Measurements from ENCODE around the gene RBMS3. TPM values are rescaled to one million over a fixed set of nuclear protein-coding genes. Genes with fewer than 3 reads are reported as not detected.
"Not testable (repeated sequence)": the region's sequence is repeated elsewhere in the genome, so short reads cannot be mapped to it uniquely, and the experiment has no call there.

The RBMS3 gene
- total and polyA plus RNA-seq, 9 donors, result 15.9 to 77.4 (median 25.9) TPM

- Histone ChIP-seq H3K27me3 (ENCODE audit: control insufficient read depth, insufficient read depth, low read length) (no peaks in the 10 kb centered on the region), H3K4me1 (ENCODE audit: control insufficient read depth, insufficient read depth, low read length) (peaks cover 8% of the 10 kb centered on the region), H3K4me3 (ENCODE audit: low read length) (no peak overlapping the region), H3K9me3 (replicated peaks; ENCODE audit: control insufficient read depth, low read depth, low read length) (no peaks in the 10 kb centered on the region), H3K36me3 (ENCODE audit: control insufficient read depth, insufficient read depth, low read length) (no peaks in the 10 kb centered on the region), H3K27ac (ENCODE audit: low read length) (no peak overlapping the region)
- 100% methylated on average over 1 of the region's 3 CpGs for WGBS (ENCODE audit: insufficient coverage)
- DNase-seq, result no peak
Measured at GRCh38 chr3:29318251-29318650, 37.4 kb downstream of the RBMS3 start.

GRCh38 chr3:29319262-29319661 is 38.4 kb downstream of the RBMS3 start:
- Histone ChIP-seq H3K27me3 (ENCODE audit: control insufficient read depth, insufficient read depth, low read length) (no peaks in the 10 kb centered on the region), H3K4me1 (ENCODE audit: control insufficient read depth, insufficient read depth, low read length) (peaks cover 3% of the 10 kb centered on the region), H3K4me3 (ENCODE audit: low read length) (no peak overlapping the region), H3K36me3 (ENCODE audit: control insufficient read depth, insufficient read depth, low read length) (no peaks in the 10 kb centered on the region), H3K9me3 (replicated peaks; ENCODE audit: control insufficient read depth, low read depth, low read length) (no peaks in the 10 kb centered on the region), H3K27ac (ENCODE audit: low read length) (no peak overlapping the region)
- no CpG with 5 or more reads among the region's 4 CpGs for WGBS (ENCODE audit: insufficient coverage)
- DNase-seq, result no peak

GRCh38 chr3:29319798-29320197 is 38.9 kb downstream of the RBMS3 start:
- peaks cover 2% of the 10 kb centered on the region for H3K4me1 ChIP-seq (ENCODE audit: control insufficient read depth, insufficient read depth, low read length)
- no peaks in the 10 kb centered on the region for H3K9me3 ChIP-seq (replicated peaks; ENCODE audit: control insufficient read depth, low read depth, low read length)
- no peak overlapping the region for H3K27ac ChIP-seq (ENCODE audit: low read length)
- WGBS (ENCODE audit: insufficient coverage), result 27% methylated on average over 2 of the region's 2 CpGs
- no peak for DNase-seq
- H3K36me3 ChIP-seq (ENCODE audit: control insufficient read depth, insufficient read depth, low read length), result no peaks in the 10 kb centered on the region
- no peak overlapping the region for H3K4me3 ChIP-seq (ENCODE audit: low read length)
- no peaks in the 10 kb centered on the region for H3K27me3 ChIP-seq (ENCODE audit: control insufficient read depth, insufficient read depth, low read length)

GRCh38 chr3:29322586-29322985 is 41.7 kb downstream of the RBMS3 start:
- WGBS (ENCODE audit: insufficient coverage), result no CpG with 5 or more reads among the region's 3 CpGs

GRCh38 chr3:29324180-29324651 is 43.3 kb downstream of the RBMS3 start:
- DNase-seq, result peak; percentile 94
- peaks cover 2% of the 10 kb centered on the region for H3K4me1 ChIP-seq (ENCODE audit: control insufficient read depth, insufficient read depth, low read length)
- no peaks in the 10 kb centered on the region for H3K36me3 ChIP-seq (ENCODE audit: control insufficient read depth, insufficient read depth, low read length)
- WGBS (ENCODE audit: insufficient coverage), result no CpG with 5 or more reads among the region's 5 CpGs
- H3K9me3 ChIP-seq (replicated peaks; ENCODE audit: control insufficient read depth, low read depth, low read length), result no peaks in the 10 kb centered on the region
- no peaks in the 10 kb centered on the region for H3K27me3 ChIP-seq (ENCODE audit: control insufficient read depth, insufficient read depth, low read length)
- no peak overlapping the region for H3K4me3 ChIP-seq (ENCODE audit: low read length)
- peak overlapping the region; percentile 88 for H3K27ac ChIP-seq (ENCODE audit: low read length)

More at GRCh38 chr3:29322586-29322985, 41.7 kb downstream of the RBMS3 start:
- Histone ChIP-seq H3K4me3 (ENCODE audit: low read length) (no peak overlapping the region), H3K4me1 (ENCODE audit: control insufficient read depth, insufficient read depth, low read length) (peaks cover 2% of the 10 kb centered on the region), H3K27ac (ENCODE audit: low read length) (no peak overlapping the region), H3K27me3 (ENCODE audit: control insufficient read depth, insufficient read depth, low read length) (no peaks in the 10 kb centered on the region), H3K9me3 (replicated peaks; ENCODE audit: control insufficient read depth, low read depth, low read length) (no peaks in the 10 kb centered on the region), H3K36me3 (ENCODE audit: control insufficient read depth, insufficient read depth, low read length) (no peaks in the 10 kb centered on the region)
- no peak for DNase-seq

- not testable (repeated sequence) for H3K9me3 ChIP-seq (replicated peaks; ENCODE audit: control insufficient read depth, low read depth, low read length); H3K36me3 ChIP-seq (ENCODE audit: control insufficient read depth, insufficient read depth, low read length); DNase-seq; H3K27ac ChIP-seq (ENCODE audit: low read length); H3K4me3 ChIP-seq (ENCODE audit: low read length); H3K27me3 ChIP-seq (ENCODE audit: control insufficient read depth, insufficient read depth, low read length)
- 97% methylated on average over 4 of the region's 10 CpGs for WGBS (ENCODE audit: insufficient coverage)
- H3K4me1 ChIP-seq (ENCODE audit: control insufficient read depth, insufficient read depth, low read length), result peaks cover 13% of the 10 kb centered on the region
Measured at GRCh38 chr3:29326540-29326939, 45.7 kb downstream of the RBMS3 start.

GRCh38 chr3:29329986-29330890 is 49.4 kb downstream of the RBMS3 start:
- peak overlapping the region; percentile 10 for H3K27ac ChIP-seq (ENCODE audit: low read length)
- peak; percentile 57 for DNase-seq
- WGBS (ENCODE audit: insufficient coverage), result no CpG with 5 or more reads among the region's 4 CpGs
- H3K4me3 ChIP-seq (ENCODE audit: low read length), result no peak overlapping the region
- no peaks in the 10 kb centered on the region for H3K27me3 ChIP-seq (ENCODE audit: control insufficient read depth, insufficient read depth, low read length)
- peaks cover 12% of the 10 kb centered on the region for H3K4me1 ChIP-seq (ENCODE audit: control insufficient read depth, insufficient read depth, low read length)
- no peaks in the 10 kb centered on the region for H3K9me3 ChIP-seq (replicated peaks; ENCODE audit: control insufficient read depth, low read depth, low read length)
- no peaks in the 10 kb centered on the region for H3K36me3 ChIP-seq (ENCODE audit: control insufficient read depth, insufficient read depth, low read length)

GRCh38 chr3:29331035-29331434 is 50.2 kb downstream of the RBMS3 start:
- WGBS (ENCODE audit: insufficient coverage), result 60% methylated on average over 4 of the region's 4 CpGs
- Histone ChIP-seq H3K27me3 (ENCODE audit: control insufficient read depth, insufficient read depth, low read length) (no peaks in the 10 kb centered on the region), H3K27ac (ENCODE audit: low read length) (peak overlapping the region; percentile 75), H3K36me3 (ENCODE audit: control insufficient read depth, insufficient read depth, low read length) (no peaks in the 10 kb centered on the region), H3K4me3 (ENCODE audit: low read length) (no peak overlapping the region), H3K9me3 (replicated peaks; ENCODE audit: control insufficient read depth, low read depth, low read length) (no peaks in the 10 kb centered on the region), H3K4me1 (ENCODE audit: control insufficient read depth, insufficient read depth, low read length) (peaks cover 12% of the 10 kb centered on the region)
- DNase-seq, result no peak

- Histone ChIP-seq H3K4me3 (ENCODE audit: low read length) (no peak overlapping the region), H3K9me3 (replicated peaks; ENCODE audit: control insufficient read depth, low read depth, low read length) (no peaks in the 10 kb centered on the region), H3K4me1 (ENCODE audit: control insufficient read depth, insufficient read depth, low read length) (peaks cover 12% of the 10 kb centered on the region), H3K27ac (ENCODE audit: low read length) (peak overlapping the region; percentile 75), H3K36me3 (ENCODE audit: control insufficient read depth, insufficient read depth, low read length) (no peaks in the 10 kb centered on the region), H3K27me3 (ENCODE audit: control insufficient read depth, insufficient read depth, low read length) (no peaks in the 10 kb centered on the region)
- WGBS (ENCODE audit: insufficient coverage), result 29% methylated on average over 1 of the region's 5 CpGs
- peak; percentile 68 for DNase-seq
Measured at GRCh38 chr3:29331456-29332194, 50.8 kb downstream of the RBMS3 start.

GRCh38 chr3:29332195-29332637 is 51.3 kb downstream of the RBMS3 start:
- Histone ChIP-seq H3K36me3 (ENCODE audit: control insufficient read depth, insufficient read depth, low read length) (no peaks in the 10 kb centered on the region), H3K27ac (ENCODE audit: low read length) (peak overlapping the region; percentile 75), H3K4me1 (ENCODE audit: control insufficient read depth, insufficient read depth, low read length) (peaks cover 12% of the 10 kb centered on the region), H3K9me3 (replicated peaks; ENCODE audit: control insufficient read depth, low read depth, low read length) (no peaks in the 10 kb centered on the region), H3K4me3 (ENCODE audit: low read length) (no peak overlapping the region), H3K27me3 (ENCODE audit: control insufficient read depth, insufficient read depth, low read length) (no peaks in the 10 kb centered on the region)
- DNase-seq, result no peak
- 100% methylated on average over 1 of the region's 2 CpGs for WGBS (ENCODE audit: insufficient coverage)
